HG03439 (cell line): ENCODE results near the gene SPATA31A5.
"Not testable (repeated sequence)": the region's sequence is repeated elsewhere in the genome, so short reads cannot be mapped to it uniquely, and the experiment has no call there.

ENCODE experiments used
- ATAC-seq: cut with Tn5 transposase; IDR thresholded peaks from one replicate; pipeline ENCODE4 v1.9.1; 2021; ENCODE audit warnings: mild to moderate bottlenecking, moderate library complexity; ENCODE audit not compliant: unreplicated experiment

The SPATA31A5 gene

DNA sequence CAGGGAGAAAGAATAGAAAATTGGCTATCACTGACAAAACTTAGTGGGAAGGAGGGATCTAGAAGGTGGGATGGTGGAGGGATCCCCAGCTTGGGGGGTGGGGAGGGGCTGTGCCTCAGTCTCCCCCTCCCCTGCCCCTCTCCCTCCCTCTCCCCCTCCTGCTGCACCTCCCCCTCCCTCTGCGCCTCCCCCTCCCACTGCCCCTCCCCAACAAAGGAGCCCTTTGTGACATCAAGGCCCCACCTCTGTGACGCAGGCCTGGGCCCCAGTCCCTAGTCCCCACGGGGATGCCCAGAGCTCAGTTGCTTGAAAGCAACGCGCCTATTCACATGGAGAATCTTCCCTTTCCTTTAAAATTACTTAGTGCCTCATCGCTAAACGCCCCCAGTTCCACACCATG lies at the start of gene SPATA31A5:
SPATA31A5 (plus strand) TSS at position 301 of the 400 bp plus-strand sequence; CDS start at position 330, 29 bp downstream.
- ATAC-seq: not testable (repeated sequence)

DNA sequence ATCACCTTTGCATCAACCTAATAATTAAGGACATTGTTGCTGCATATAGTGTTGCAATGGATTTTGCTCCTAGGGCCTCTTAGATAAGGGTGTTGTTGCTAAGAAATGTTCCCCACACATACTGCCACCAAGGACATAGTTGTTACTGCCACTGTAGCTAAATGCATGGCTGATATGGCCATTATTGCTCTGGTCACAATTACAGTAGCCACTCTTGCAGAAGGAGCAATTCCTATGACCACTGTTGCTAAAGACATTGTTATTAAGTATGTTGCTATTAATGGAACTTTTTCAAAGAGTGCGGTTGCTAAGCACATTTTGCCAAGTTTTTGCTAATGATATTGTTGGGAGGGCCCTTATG lies 48.8 kb downstream of the SPATA31A5 start:
- ATAC-seq: not testable (repeated sequence)

DNA sequence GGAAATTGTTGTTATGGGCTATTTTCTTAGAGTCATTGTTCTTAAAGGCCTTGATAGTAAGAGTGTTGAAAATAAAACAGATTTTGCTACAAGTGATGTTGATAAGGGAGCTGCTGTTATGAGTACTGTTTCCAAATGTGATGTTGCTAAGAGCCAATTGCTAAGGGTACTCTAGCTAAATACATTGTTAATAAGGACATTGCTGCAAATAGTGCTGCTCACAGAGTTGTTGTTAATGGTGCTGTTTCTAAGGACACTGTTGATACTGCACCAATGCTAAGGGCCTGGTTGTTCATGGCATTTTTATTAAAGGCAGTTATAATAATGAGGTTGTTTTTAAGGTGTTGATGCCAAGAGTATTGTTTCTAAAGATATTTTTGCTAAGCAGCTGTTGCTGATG lies 52.2 kb downstream of the SPATA31A5 start:
- ATAC-seq: not testable (repeated sequence)
